ENCODE results near the gene IL31RA. TPM values are rescaled to one million over a fixed set of nuclear protein-coding genes. Genes with fewer than 3 reads are reported as not detected.
A peak's percentile ranks its signal among the peaks of the same experiment; 100 is the strongest.

IL31RA gene
- total and polyA plus RNA-seq, 8 donors = 0.10 to 0.55 (median 0.18) TPM

DNA sequence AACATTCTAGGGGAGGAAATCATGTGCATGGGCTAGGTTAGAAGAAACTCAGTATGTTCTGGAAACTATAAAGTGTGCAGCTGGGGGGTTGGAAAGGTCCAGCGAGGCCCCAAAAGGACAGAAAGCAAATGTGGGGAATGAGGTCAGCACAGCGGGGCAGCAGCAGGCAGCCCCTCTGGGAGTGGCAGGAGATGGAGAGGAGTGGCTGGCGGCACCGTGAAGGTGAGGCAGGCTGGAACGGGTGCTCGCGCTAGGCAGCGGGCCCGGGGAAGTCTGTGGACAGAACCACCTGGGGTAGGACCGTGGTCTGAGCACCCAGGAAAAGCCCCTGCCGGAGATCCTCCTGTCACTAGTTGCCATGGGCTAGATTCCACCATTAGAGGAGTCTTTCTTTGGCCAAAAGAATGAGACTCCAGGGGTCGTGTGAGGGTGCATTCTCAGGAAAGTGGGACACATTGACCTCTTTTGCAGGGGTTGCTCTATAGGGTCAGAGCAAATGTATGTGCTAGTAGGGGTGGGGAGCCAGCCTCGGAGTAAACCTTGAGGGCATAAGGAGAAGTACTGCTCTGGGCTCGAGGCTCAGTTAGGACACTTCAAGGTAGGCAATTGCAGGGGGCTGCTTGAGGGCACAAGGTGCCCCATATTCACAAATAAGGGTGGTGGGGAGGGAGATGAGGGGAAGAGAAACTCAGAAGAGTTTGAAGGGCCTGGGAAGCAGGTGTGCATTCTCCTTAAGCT, 82.4 kb downstream of the IL31RA start:
- Histone ChIP-seq H3K4me1 (peaks cover 8 to 10% of the 10 kb centered on the region in 2 donors), H3K9me3 (no peaks in the 10 kb centered on the region), H3K27me3 (no peaks in the 10 kb centered on the region), H3K4me3 (no peak overlapping the region), H3K27ac (peak overlapping the region; percentile 25 to 62), H3K36me3 (peaks cover 0 to 14% of the 10 kb centered on the region in 2 donors)
- ATAC-seq = peak; percentile 33
- TF ChIP-seq, protein P1, sequence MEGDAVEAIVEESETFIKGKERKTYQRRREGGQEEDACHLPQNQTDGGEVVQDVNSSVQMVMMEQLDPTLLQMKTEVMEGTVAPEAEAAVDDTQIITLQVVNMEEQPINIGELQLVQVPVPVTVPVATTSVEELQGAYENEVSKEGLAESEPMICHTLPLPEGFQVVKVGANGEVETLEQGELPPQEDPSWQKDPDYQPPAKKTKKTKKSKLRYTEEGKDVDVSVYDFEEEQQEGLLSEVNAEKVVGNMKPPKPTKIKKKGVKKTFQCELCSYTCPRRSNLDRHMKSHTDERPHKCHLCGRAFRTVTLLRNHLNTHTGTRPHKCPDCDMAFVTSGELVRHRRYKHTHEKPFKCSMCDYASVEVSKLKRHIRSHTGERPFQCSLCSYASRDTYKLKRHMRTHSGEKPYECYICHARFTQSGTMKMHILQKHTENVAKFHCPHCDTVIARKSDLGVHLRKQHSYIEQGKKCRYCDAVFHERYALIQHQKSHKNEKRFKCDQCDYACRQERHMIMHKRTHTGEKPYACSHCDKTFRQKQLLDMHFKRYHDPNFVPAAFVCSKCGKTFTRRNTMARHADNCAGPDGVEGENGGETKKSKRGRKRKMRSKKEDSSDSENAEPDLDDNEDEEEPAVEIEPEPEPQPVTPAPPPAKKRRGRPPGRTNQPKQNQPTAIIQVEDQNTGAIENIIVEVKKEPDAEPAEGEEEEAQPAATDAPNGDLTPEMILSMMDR (IDR thresholded peaks at IDR 0.05) = peak in 1 of 2 donors; percentile 12
- no peak for DNase-seq
- intact Hi-C loops (cut with DNase I) = loop anchor here in 1 of 2 donors (10.0 kb wide), 1 partner anchor 271 kb away; no protein-coding TSS in a partner anchor

GRCh38 chr5:55934115-55934613, 83.0 kb downstream of the IL31RA start:
- DNase-seq = peak in 3 of 4 donors; percentile 46 to 85 (median 62)
- no peak overlapping the region for H3K4me3 ChIP-seq
- no peaks in the 10 kb centered on the region for H3K27me3 ChIP-seq
- peak overlapping the region in 1 of 2 donors; percentile 69 for H3K27ac ChIP-seq
- H3K4me1 ChIP-seq = peaks cover 8 to 10% of the 10 kb centered on the region in 2 donors
- H3K36me3 ChIP-seq = peaks cover 0 to 20% of the 10 kb centered on the region in 2 donors
- ATAC-seq = peak; percentile 78
- H3K9me3 ChIP-seq = no peaks in the 10 kb centered on the region
- intact Hi-C loops (cut with DNase I) = loop anchor here in 1 of 2 donors (10.0 kb wide), 1 partner anchor 271 kb away; no protein-coding TSS in a partner anchor
- TF ChIP-seq, protein P1 (IDR thresholded peaks at IDR 0.05) = no peak

DNA sequence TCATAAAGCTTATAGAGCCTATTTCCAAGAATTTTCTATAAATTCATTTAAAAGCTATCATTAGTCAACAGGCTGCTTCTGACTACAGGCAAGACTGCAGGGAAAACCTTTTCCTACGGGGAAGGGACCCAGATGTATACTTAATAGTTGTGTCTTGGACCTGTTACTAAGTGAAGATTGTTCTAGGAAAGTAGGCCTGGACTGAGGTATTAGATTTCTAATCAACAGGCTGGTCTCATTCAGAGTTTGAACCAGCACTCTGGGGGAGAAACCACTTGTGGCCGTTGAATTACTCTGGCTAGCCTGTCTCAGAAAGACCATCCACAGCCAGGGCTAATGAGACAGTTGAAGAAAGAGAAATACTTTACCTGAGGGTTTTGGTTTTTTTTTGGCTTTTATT, 83.6 kb downstream of the IL31RA start:
- Histone ChIP-seq H3K27me3 (no peaks in the 10 kb centered on the region), H3K4me1 (peaks cover 8 to 10% of the 10 kb centered on the region in 2 donors), H3K4me3 (no peak overlapping the region), H3K9me3 (no peaks in the 10 kb centered on the region), H3K27ac (peak overlapping the region in 1 of 2 donors; percentile 69), H3K36me3 (peaks cover 0 to 26% of the 10 kb centered on the region in 2 donors)
- peak; percentile 2 for ATAC-seq
- intact Hi-C loops (cut with DNase I) = loop anchor here in 1 of 2 donors (10.0 kb wide), 1 partner anchor 270 kb away; no protein-coding TSS in a partner anchor
- TF ChIP-seq, protein P1 (IDR thresholded peaks at IDR 0.05) = no peak
- no peak for DNase-seq

DNA sequence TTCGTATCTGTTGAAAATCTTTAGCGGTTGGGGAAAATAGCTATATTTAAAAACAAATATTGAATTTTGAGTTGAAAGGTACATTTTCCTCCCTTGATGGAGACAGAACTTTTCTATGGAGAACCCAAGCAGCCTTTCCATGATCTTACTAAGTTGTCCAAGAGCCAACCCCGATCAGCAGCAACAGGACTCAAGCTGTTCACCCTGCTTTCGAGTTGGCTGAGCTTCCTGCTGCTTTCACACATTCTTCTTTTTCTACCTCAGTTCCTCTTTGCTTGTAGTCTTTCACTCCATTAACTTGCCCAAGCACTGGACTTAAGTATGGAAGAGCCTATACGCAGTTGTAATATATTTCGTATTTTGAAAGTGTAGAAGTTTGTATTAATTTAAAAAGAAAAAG, 84.2 kb downstream of the IL31RA start:
- DNase-seq = no peak
- no peak overlapping the region for H3K4me3 ChIP-seq
- TF ChIP-seq, protein P1 (IDR thresholded peaks at IDR 0.05) = no peak
- no peak for ATAC-seq
- no peaks in the 10 kb centered on the region for H3K9me3 ChIP-seq
- intact Hi-C loops (cut with DNase I) = loop anchor here in 1 of 2 donors (10.0 kb wide), 1 partner anchor 269 kb away; no protein-coding TSS in a partner anchor
- no peaks in the 10 kb centered on the region for H3K27me3 ChIP-seq
- peaks cover 0 to 32% of the 10 kb centered on the region in 2 donors for H3K36me3 ChIP-seq
- H3K27ac ChIP-seq = peak overlapping the region; percentile 23 to 69
- peaks cover 8 to 10% of the 10 kb centered on the region in 2 donors for H3K4me1 ChIP-seq
